NT2/D1 (cell line): ENCODE results near the gene IQCK.
"Not testable (repeated sequence)": the region's sequence is repeated elsewhere in the genome, so short reads cannot be mapped to it uniquely, and the experiment has no call there.

Source experiments
- DNase-seq: peaks from one replicate; pipeline ENCODE4 v3.0.0-alpha.2; 2011; ENCODE audit warnings: low read depth, low spot score
- H3K27me3 ChIP-seq: 2 replicates; pipeline ENCODE4 v1.6.0; 2011; ENCODE audit warnings: mild to moderate bottlenecking; ENCODE audit not compliant: insufficient read length, insufficient read depth
- H3K36me3 ChIP-seq: 2 replicates; pipeline ENCODE4 v1.6.1; 2011; ENCODE audit warnings: mild to moderate bottlenecking, low read length, mixed read lengths; ENCODE audit not compliant: insufficient read depth, insufficient read length
- H3K4me1 ChIP-seq: 2 replicates; pipeline ENCODE4 v1.5.1; 2011; ENCODE audit not compliant: insufficient read depth, insufficient read length
- H3K4me3 ChIP-seq: 2 replicates; pipeline ENCODE4 v1.5.1; 2011; ENCODE audit warnings: low read depth; ENCODE audit not compliant: insufficient read length
- H3K9ac ChIP-seq: 2 replicates; pipeline ENCODE4 v1.6.0; 2011; ENCODE audit warnings: low read depth; ENCODE audit not compliant: insufficient read length
- H3K9me3 ChIP-seq: 2 replicates; pipeline ENCODE4 v1.5.1; 2011; ENCODE audit warnings: mild to moderate bottlenecking, low read length; ENCODE audit not compliant: insufficient read depth
- SUZ12 ChIP-seq: IDR thresholded peaks from 2 replicates; pipeline ENCODE4 v1.6.1; 2011; ENCODE audit not compliant: insufficient read length, insufficient read depth; ENCODE audit errors: extremely low read depth
- YY1 ChIP-seq: IDR thresholded peaks from 2 replicates; pipeline ENCODE4 v1.6.1; 2011; ENCODE audit not compliant: insufficient read length, insufficient read depth
- ZNF274 ChIP-seq: IDR thresholded peaks from 2 replicates; pipeline ENCODE4 v1.6.1; 2011; ENCODE audit warnings: mild to moderate bottlenecking, low read depth, low read length

IQCK gene, protein sequence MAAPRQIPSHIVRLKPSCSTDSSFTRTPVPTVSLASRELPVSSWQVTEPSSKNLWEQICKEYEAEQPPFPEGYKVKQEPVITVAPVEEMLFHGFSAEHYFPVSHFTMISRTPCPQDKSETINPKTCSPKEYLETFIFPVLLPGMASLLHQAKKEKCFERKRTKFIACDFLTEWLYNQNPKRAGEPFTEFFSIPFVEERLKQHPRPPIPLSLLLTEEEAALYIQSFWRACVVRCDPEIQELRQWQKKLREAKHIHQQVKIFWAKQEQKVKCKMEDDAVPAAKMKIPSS

DNA sequence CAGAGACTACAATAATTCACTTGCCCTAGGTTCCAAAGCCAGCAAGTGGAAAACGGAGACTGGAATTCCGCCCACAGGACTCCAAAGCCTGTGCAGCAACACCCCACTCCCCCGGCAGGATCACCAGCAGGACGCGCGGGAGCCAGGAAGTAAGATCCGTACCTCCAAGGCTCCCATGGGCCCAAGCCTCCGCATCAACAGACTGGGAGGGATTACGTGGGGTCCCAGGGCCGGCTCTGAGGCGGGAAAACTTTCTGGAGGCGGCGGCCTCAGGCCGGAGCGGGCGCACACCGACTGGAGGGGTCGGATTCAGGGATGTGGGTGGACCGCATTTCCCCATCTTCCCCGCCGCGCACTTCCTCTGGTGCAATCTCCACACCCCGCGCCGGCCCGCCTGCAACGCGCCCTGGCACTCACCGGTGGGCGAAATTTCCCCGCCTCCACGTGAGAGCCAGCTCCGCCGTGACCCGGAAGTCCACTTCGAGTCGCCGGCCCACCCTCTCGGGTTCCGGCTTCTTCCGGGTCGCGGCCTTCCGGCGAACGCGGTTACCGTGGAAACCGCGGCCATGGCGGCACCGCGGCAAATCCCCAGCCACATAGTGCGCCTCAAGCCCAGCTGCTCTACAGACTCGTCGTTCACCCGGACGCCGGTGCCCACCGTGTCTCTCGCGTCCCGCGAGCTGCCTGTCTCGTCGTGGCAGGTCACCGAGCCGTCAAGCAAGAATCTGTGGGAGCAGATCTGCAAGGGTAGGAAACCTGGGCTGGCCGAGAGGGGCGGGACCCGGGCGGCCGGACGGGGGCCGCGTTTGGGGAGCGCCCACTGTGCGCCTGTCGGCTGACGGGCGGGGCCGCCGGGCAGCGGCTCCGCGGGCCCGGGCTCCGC is at the start of gene IQCK, which contains the start of gene KNOP1:
Gene IQCK (plus strand): TSS at position 531 of the 883 bp plus-strand sequence. CDS start 36 bp downstream, at position 567.
Gene KNOP1 (minus strand): TSS at position 487 of the 883 bp plus-strand sequence. CDS start 3,192 bp downstream, outside the sequence.
- no peaks in the 10 kb centered on the region for H3K9me3 ChIP-seq
- peak within 1 kb of the TSS; percentile 96 for H3K4me3 ChIP-seq
- TF ChIP-seq ZNF274 (no peak), YY1 (peak; percentile 65)
- peak; percentile 83 for DNase-seq
- H3K36me3 ChIP-seq: peaks cover 41% of the 10 kb centered on the region
- H3K27me3 ChIP-seq: no peaks in the 10 kb centered on the region
- peak within 1 kb of the TSS; percentile 97 for H3K9ac ChIP-seq
- peaks cover 7% of the 10 kb centered on the region for H3K4me1 ChIP-seq

DNA sequence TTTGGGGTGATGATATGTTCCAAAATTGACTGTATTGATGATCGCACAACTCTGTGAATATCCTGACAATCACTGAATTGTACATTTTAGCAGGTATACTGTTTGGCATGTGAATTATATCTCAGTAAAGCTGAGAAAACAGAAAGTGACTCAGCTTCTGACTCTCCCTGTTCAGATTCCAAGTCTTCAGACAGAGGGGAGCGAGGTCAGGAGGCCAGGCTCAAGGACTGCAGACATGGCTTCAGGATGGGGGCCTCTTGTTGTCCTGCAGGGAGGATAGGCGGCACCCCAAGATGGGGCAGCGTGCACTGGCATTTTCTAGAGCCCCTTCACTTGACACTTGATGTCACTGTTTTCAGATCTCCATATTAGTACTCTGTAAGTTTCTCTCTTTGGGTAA is 45.7 kb upstream of the IQCK start:
- H3K9me3 ChIP-seq: no peaks in the 10 kb centered on the region
- no peak overlapping the region for H3K9ac ChIP-seq
- DNase-seq: no peak
- no peak overlapping the region for H3K4me3 ChIP-seq
- H3K4me1 ChIP-seq: no peaks in the 10 kb centered on the region
- no peaks in the 10 kb centered on the region for H3K27me3 ChIP-seq
- H3K36me3 ChIP-seq: peaks cover 41% of the 10 kb centered on the region
- TF ChIP-seq YY1 (no peak), ZNF274 (no peak), SUZ12 (no peak)

DNA sequence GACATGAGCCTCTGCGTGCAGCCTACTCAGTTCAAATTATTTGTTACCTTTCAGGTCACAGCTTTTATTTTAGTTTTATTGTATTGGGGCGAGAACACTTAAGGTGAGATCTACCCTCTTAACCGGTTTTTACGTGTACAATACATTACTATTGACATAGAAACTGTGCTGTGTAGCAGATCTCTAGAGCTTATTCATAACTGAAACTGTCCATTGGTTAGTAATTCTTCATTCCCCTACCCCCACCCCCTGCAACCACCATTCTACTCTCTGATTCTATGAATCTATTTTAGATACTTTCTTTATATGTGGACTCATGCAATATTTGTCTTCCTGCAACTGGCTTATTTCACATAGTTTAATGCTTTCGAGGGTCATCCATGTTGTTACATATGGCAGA is 43.6 kb upstream of the IQCK start:
- H3K4me3 ChIP-seq: no peak overlapping the region
- H3K36me3 ChIP-seq: peaks cover 34% of the 10 kb centered on the region
- H3K4me1 ChIP-seq: no peaks in the 10 kb centered on the region
- DNase-seq: no peak
- TF ChIP-seq YY1: no peak
- no peak for TF ChIP-seq ZNF274
- no peak for TF ChIP-seq SUZ12
- H3K9me3 ChIP-seq: no peaks in the 10 kb centered on the region
- H3K9ac ChIP-seq: no peak overlapping the region
- no peaks in the 10 kb centered on the region for H3K27me3 ChIP-seq

DNA sequence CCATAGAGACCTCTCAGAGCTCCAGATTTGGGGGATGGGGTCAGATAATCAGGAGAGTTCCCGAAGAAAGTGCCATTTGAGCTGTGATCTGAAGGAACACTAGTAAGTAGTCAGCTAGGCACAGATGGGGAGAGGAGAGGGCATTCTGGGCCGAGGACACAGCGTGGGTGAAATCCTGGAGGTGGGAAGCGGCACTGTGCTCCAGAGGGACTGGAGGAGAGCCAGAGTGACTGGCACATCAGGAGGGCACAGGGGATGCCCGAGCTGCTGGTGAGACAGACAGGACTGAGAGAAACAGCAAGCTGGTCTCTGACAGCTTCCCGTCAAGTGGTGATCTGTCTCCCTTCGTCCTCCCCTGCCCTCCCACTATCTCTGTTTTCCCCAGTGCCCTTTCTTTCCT is 40.7 kb upstream of the IQCK start:
- H3K27me3 ChIP-seq: no peaks in the 10 kb centered on the region
- TF ChIP-seq ZNF274: no peak
- no peak for TF ChIP-seq YY1
- no peak for TF ChIP-seq SUZ12
- no peak overlapping the region for H3K9ac ChIP-seq
- H3K4me3 ChIP-seq: no peak overlapping the region
- H3K36me3 ChIP-seq: peaks cover 38% of the 10 kb centered on the region
- no peaks in the 10 kb centered on the region for H3K9me3 ChIP-seq
- no peaks in the 10 kb centered on the region for H3K4me1 ChIP-seq
- no peak for DNase-seq

DNA sequence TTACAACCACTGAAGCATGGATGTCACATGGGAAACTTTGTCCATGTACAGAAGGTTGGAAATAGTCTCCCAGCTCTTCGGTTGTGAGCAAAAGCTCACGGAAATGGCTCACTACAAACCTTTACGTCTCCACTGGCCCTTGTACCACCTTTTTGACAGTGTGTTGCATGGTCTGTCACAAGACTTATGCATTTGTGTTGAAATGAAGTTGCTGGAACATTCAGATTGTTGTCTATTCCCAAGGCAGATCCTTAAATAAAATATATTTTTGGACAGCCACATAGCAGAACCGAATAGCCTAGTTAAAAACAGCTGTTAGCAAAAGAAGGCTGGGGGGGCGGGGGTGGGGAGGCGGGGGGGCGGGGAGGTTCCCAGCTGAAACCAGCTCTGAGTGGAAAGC is 39.3 kb upstream of the IQCK start:
- no peak for TF ChIP-seq YY1
- TF ChIP-seq SUZ12: no peak
- no peak for TF ChIP-seq ZNF274
- H3K36me3 ChIP-seq: peaks cover 49% of the 10 kb centered on the region
- H3K9me3 ChIP-seq: peaks cover 5% of the 10 kb centered on the region; the same call in 1 of the 2 replicates
- DNase-seq: no peak
- H3K4me1 ChIP-seq: no peaks in the 10 kb centered on the region
- no peaks in the 10 kb centered on the region for H3K27me3 ChIP-seq
- H3K4me3 ChIP-seq: no peak overlapping the region
- no peak overlapping the region for H3K9ac ChIP-seq

GRCh38 chr16:19679281-19679680 is 38.8 kb upstream of the IQCK start:
- H3K4me3 ChIP-seq, H3K9me3 ChIP-seq, H3K4me1 ChIP-seq, H3K9ac ChIP-seq, H3K27me3 ChIP-seq, DNase-seq: not testable (repeated sequence)
- H3K36me3 ChIP-seq: peaks cover 52% of the 10 kb centered on the region

DNA sequence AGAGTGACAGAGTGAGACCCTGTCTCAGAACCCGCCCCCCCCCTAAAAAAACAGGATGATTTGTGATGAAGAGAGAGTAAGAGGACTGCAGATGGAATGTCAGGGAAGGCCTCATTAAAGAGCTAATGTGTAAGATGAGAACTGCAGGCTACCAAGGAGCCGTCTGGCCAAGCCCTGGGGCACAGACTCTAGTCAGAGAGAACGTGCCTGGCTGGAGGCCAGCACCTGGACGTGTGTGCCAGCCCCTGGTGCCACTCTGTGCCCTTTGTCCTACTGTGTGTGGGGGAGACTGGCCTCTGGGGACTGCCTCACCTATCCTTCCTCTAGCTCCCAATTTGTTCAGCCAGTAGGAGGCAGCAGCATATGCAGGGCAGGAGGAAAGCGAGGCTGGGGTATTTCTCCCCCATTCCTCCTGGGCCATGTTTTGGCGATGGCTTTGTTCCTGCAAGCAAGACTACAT is 37.2 kb upstream of the IQCK start:
- Histone ChIP-seq H3K9ac (no peak overlapping the region), H3K27me3 (no peaks in the 10 kb centered on the region), H3K36me3 (peaks cover 54% of the 10 kb centered on the region), H3K4me1 (no peaks in the 10 kb centered on the region), H3K4me3 (no peak overlapping the region), H3K9me3 (peaks cover 13% of the 10 kb centered on the region)
- DNase-seq: no peak
- no peak for TF ChIP-seq YY1
